ENCODE results near the gene ELP1. TPM values are rescaled to one million over a fixed set of nuclear protein-coding genes. Genes with fewer than 3 reads are reported as not detected.
"Not testable (repeated sequence)": the region's sequence is repeated elsewhere in the genome, so short reads cannot be mapped to it uniquely, and the experiment has no call there.

The ELP1 gene, protein sequence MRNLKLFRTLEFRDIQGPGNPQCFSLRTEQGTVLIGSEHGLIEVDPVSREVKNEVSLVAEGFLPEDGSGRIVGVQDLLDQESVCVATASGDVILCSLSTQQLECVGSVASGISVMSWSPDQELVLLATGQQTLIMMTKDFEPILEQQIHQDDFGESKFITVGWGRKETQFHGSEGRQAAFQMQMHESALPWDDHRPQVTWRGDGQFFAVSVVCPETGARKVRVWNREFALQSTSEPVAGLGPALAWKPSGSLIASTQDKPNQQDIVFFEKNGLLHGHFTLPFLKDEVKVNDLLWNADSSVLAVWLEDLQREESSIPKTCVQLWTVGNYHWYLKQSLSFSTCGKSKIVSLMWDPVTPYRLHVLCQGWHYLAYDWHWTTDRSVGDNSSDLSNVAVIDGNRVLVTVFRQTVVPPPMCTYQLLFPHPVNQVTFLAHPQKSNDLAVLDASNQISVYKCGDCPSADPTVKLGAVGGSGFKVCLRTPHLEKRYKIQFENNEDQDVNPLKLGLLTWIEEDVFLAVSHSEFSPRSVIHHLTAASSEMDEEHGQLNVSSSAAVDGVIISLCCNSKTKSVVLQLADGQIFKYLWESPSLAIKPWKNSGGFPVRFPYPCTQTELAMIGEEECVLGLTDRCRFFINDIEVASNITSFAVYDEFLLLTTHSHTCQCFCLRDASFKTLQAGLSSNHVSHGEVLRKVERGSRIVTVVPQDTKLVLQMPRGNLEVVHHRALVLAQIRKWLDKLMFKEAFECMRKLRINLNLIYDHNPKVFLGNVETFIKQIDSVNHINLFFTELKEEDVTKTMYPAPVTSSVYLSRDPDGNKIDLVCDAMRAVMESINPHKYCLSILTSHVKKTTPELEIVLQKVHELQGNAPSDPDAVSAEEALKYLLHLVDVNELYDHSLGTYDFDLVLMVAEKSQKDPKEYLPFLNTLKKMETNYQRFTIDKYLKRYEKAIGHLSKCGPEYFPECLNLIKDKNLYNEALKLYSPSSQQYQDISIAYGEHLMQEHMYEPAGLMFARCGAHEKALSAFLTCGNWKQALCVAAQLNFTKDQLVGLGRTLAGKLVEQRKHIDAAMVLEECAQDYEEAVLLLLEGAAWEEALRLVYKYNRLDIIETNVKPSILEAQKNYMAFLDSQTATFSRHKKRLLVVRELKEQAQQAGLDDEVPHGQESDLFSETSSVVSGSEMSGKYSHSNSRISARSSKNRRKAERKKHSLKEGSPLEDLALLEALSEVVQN (N-terminal part only)
- 32.7 TPM for polyA plus RNA-seq (ENCODE audit: insufficient read length)

- peak; percentile 55 for DNase-seq (ENCODE audit: low read depth)
These were observed at the start of gene ELP1 for GRCh38 chr9:108933718-108934322. ELP1 (minus strand) TSS chr9:108934124; CDS start chr9:108931146, 2,978 bp downstream.

- no peak for DNase-seq (ENCODE audit: low read depth)
These were observed 47.0 kb upstream of the ELP1 start for GRCh38 chr9:108980893-108981292.

DNA sequence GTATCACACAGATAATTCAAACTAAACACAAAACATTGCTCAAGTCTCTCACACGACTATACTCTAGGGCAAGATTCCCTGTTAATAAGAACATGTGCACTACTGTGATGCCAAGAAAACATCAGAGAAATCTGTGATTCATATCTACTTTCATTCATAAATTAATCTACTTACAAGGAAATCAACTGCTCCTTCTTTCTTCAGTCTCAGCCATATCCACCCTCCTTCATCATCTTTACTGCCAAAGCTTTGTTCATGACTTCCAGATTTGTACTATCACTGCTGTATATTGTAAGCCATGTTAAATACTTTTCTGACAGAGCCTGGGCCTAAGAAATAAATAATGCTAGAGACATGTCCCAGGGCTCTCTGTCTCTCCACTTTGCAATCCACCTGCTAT, 44.3 kb upstream of the ELP1 start:
- DNase-seq (ENCODE audit: low read depth): peak; percentile 34

DNA sequence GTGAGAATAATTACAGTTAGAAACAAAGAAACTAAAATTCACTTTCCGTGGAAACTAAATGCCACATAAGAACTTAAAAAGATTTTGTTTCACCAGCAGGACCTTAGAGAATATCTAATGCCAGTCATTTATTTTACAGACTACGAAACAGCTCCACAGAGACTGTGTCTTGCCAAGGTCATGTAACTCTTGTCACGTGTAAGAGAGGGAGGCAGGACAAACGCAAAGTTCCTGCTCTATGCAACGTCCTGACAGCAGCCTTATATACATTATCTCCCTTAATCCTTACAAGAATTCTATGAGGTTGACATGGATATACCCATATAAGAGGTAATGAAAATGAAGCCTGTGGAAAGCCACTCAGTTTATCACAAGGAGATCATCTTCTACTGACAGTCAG, 40.0 kb upstream of the ELP1 start:
- DNase-seq (ENCODE audit: low read depth): no peak

GRCh38 chr9:108972626-108973209, 38.8 kb upstream of the ELP1 start:
- DNase-seq (ENCODE audit: low read depth): no peak

GRCh38 chr9:108972186-108972585, 38.3 kb upstream of the ELP1 start:
- DNase-seq (ENCODE audit: low read depth): no peak

- DNase-seq (ENCODE audit: low read depth): not testable (repeated sequence)
These were observed 37.5 kb upstream of the ELP1 start for GRCh38 chr9:108971392-108971791.

- DNase-seq (ENCODE audit: low read depth): no peak
These were observed 34.0 kb upstream of the ELP1 start for GRCh38 chr9:108967916-108968315.

GRCh38 chr9:108963459-108964143, 29.7 kb upstream of the ELP1 start:
- DNase-seq (ENCODE audit: low read depth): no peak

DNA sequence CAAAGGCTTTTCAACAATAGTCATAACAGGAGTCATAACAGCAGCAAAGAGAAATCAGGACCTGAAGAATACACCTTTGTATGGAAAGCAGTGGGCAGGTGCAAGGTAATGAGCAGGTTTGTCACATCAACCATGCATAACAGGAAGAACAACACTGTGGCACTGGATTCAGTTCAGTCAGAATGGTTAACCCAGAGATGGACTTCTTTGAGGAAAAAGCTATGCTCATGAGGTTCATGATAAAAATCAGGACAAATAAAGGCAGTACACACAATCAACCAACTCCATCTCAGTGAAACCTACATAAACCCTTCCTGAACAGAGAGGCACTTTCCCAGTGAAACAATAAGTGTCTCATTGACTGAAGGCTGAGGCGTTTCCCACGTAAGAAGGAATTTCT, 27.2 kb upstream of the ELP1 start:
- DNase-seq (ENCODE audit: low read depth): no peak

GRCh38 chr9:108960331-108960730, 26.4 kb upstream of the ELP1 start:
- DNase-seq (ENCODE audit: low read depth): no peak

DNA sequence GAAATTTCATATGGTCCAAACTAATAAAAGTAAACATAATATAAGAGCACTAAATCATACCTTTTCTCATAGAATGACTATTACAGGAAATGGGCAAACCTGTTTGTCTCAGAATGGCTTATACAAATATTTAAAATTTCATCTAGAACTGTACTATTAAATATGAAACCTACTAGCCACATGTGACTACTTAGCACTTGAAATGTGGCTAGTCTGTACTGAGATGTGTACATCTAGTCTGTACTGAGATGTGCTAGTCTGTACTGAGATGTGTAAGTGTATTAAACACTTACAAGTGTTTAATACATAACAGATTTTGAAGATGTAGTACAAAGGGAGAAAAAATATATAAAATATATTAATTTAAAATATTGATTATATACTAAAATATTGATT, 22.7 kb upstream of the ELP1 start:
- no peak for DNase-seq (ENCODE audit: low read depth)

DNA sequence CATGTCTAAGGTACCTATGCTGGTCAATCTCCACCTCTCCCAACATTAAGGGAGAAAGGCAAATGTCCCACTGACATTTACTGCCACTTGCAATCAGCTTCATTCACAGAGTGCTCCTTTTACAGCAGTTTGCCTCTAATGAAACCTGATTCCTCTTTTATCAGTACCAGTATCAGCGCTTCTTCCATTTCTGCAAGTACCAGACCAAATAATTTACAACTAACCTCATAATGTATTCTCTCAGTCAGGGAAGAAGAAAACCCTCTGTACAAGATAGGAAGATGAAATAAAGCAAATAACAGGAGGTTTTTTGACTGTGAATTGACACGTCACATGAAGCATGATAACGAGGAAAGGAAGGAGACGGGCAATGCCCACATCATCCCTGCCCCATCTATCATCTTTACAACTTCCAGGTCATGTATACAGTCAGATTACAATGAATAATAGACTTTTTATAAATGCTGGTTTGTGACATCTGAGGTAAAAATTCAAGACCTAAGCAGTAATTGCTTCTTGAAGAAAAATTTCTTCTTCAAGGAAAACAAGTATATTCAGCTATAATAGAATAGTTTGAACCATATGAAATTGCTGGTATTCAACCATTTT, 22.2 kb upstream of the ELP1 start:
- DNase-seq (ENCODE audit: low read depth): no peak

DNA sequence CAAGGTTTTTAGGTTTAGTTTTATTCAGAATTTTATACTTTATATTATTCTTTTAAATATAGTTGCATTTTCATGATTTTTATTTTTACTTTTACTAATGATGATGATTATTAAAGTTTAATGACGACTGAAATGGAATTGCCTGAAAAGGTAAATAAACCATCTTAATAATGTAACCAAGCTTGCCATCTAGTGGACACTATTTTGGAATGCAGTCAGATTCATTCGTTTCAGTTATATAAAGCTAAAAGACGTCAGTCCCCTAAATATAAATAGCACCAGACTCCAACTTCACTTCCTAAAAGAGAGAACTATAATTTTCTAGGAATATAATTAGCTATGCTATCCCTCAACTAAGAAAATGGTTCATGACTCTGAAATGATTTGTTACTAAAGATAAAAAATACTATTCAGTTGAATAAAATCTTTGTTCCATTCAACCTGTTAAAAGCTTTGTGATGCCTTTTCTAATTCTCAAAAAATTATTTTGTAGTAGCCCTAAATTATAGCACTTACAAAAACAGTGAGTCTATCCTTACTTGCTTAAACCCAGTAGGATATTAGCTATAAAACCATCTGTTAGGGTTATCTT, 20.2 kb upstream of the ELP1 start:
- DNase-seq (ENCODE audit: low read depth): peak; percentile 48

DNA sequence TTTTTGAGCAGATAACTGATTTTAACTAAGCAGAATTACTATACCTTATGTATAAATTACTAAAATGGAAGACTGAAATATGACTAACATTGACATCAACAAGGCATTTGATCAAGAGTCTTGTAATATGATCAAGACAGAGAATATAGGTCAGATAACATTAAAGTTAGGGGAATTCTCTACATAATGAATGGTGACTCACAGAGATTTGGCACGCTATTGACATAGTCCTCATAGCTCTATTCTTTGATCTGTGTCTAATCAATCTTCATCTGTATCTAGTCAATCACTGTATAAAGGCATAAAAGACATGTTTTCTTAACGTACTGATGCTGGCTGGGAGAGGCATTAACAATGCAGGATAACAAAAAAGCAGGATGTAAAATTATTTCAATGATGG, 17.7 kb upstream of the ELP1 start:
- DNase-seq (ENCODE audit: low read depth): no peak

DNA sequence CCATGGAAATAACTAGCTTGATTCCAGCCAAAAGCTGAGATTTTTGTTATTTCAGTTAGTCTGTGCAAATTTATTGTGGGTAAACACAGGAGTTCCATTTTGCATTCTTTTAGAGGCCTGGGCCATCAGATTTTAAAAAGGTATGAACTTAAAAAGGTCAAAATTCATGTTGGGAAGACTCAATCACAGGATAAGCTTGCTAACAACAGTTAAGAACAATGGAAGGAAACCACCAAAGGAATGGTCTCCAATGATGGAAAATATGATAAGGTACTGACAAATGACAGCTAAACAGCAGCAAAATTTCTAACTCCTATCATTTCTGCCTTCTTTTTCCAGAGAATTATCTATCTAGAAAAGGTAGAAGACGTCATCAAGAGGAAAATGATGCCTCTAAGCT, 16.2 kb upstream of the ELP1 start:
- DNase-seq (ENCODE audit: low read depth): no peak

DNA sequence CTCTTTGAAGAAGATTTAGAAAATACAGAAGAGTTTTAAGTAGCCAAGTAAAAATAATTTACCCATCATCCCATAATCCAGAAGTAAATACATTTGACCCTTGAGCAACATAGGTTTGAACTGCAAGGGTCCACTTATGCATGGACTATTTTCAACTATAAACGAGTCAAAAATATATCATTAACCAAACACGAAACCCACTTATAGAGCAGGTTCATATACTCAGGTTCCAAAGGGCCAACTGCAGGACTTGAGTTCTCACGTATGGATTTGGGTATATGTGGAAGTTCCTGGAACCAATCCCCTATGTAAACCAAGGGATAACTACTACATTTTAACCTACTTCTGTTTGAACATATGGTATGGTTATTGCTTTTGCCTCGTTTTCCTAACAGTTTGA, 6.1 kb upstream of the ELP1 start:
- no peak for DNase-seq (ENCODE audit: low read depth)

DNA sequence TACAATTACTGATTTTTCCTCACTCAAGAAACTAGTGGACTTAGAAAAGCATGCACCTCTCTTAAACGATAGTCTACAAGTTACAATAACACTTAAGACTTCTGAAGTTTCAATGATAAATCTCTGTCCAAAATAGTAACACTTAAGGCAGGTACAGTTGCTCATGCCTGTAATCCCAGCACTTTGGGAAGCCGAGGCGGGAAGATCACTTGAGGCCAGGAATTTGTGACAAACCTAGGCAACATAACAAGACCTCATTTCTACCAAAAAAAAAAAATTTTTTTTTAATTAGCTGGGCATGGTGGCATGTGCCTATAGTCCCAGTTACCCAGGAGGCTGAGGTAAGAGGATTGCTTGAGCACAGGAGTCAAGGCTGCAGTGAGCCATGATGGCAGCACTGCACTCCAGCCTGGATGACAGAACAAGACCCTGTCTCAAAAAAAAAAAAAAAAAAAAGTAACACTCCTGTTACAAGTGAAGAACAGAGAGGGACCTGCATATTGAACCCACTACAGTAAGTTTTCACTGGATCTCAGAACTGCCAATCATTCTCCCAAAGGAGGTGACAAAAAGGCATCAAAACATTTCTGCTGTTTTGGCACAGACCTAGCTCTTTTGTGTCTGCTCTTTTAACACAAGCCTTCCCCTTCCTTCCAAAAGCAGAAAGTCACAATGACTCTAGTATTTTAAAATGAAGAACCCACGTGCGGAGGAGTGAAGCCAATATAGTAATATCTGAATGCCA, 3.8 kb upstream of the ELP1 start:
- no peak for DNase-seq (ENCODE audit: low read depth)

- peak; percentile 80 for DNase-seq (ENCODE audit: low read depth)
These were observed 484 bp upstream of the ELP1 start, which contains the start of gene ABITRAM for GRCh38 chr9:108934323-108934893. ABITRAM (plus strand) TSS chr9:108934400; CDS start chr9:108934487, 87 bp downstream.

Measured in forelimb muscle (tissue), 1 donor.